DMS153 (cell line): ENCODE data around the gene FLVCR2.

Experiments
- DNase-seq: peaks from one replicate; lab custom pipeline; 2025; lab: John Stamatoyannopoulos, UW

FLVCR2 gene

DNA sequence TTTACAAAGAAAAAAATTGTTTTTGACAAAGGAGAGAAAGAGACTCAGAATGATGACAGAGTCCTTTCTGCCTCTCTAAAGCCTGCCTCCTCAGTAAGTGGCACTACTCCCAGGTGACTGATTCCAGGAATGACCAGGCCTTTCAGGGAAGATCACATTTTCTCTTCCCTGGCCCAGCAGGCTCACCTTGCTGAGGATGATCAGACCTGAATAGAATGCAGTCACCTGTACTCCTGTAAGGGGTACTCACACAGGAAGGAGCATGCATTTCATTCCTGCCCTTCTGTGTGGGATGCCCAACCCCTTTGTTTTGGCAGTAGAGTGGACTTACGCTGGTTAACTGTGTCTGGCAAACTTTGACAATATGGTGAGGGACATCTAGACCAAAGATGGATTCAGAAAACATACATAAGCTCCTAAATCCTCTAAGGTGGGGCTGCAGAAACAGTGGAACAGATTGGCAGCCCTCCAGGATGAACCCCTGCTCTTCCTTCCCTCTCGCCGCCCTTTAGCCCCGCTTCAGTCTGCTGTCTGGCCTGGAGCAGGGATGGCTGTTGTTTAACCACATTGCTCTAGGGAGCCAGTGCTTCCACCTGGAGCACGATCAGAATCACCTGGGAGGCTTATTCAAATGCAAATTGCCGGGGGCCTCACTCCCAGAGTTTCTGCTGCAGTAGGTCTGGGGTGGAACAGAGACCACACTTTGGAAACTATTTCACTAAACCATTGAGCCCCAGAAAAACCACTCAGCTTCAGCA lies 52.5 kb downstream of the FLVCR2 start:
- DNase-seq, result peak; percentile 21

- no peak for DNase-seq
Observed at GRCh38 chr14:75631453-75631831, 53.0 kb downstream of the FLVCR2 start.

GRCh38 chr14:75634848-75635247 lies 56.4 kb downstream of the FLVCR2 start:
- DNase-seq, result no peak

GRCh38 chr14:75636100-75636692 lies 57.8 kb downstream of the FLVCR2 start:
- DNase-seq, result peak; percentile 32

DNA sequence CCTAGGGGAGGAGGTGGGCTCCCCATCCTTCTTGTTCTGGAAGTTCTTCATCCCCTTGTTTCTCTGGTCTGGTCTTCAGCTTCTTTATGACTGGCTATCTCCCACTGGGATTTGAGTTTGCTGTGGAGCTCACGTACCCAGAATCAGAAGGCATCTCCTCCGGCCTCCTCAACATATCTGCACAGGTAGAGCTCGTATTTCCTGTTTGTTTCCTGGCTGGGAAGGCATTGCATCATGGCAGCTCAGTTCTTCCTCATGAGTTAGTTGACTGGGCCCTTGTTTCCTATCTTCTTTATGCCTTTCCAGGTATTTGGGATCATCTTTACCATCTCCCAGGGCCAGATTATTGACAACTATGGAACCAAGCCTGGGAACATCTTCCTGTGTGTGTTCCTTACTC lies 62.5 kb downstream of the FLVCR2 start:
- DNase-seq, result no peak

- DNase-seq, result no peak
Observed at GRCh38 chr14:75643985-75644384, 65.6 kb downstream of the FLVCR2 start.

GRCh38 chr14:75645056-75645455 lies 66.6 kb downstream of the FLVCR2 start:
- no peak for DNase-seq

- no peak for DNase-seq
Observed at GRCh38 chr14:75646762-75647161, 68.3 kb downstream of the FLVCR2 start.

GRCh38 chr14:75647640-75648039 lies 69.2 kb downstream of the FLVCR2 start:
- no peak for DNase-seq

DNA sequence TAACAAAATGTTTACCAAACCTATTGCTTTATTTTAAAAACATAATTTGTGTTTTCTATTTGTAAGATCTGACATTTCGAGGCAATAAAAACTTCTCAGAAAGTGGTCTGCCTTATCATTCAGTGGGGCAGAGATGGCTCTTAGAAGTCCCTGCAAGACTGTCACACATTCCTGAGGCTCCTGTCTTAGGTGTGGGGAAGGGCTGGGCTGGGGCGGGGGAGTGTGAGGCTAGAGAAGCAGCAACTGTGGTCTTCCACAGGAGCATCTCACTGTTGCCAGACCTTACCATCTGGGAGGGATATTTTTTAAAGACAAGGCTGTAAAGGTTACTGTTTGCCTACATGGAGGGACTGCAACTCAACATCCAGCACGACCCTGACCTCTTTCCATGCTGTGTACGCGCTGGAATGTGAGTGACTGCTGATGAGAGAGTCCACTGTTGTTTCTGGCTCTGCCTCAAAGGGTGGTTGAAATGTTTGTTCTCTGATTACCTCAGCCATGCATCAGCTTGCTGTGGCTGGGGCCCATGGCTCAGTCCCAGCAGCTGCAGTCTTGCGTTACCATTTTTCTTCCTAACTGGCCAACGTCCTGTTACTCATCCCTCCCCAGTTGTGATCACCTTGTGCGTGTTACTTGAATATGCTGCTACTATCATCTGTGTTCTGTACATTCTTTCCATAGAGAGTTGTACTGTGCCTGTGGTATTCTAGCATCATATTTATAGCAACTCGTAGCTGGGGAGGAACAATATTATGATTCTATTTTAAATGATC lies 69.8 kb downstream of the FLVCR2 start:
- no peak for DNase-seq

GRCh38 chr14:75649337-75649736 lies 70.9 kb downstream of the FLVCR2 start:
- no peak for DNase-seq

DNA sequence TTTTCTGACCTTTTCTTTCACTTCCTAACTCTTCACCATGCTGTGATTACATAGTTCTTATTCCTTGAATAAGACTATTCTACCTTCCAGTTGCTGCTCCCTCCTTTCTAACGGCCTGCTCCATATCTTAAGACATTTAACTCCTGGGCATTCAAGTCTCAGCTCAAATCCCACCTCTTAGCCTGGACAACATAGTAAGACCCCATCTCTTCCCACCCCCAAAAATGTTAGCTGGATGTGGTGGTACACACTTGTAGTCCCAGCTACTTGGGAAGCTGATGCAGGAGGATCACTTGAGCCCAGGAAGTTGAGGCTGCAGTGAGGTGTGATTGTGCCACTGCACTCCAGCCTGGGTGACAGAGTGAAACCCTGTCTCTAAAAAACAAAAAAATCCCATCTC lies 71.4 kb downstream of the FLVCR2 start:
- no peak for DNase-seq

DNA sequence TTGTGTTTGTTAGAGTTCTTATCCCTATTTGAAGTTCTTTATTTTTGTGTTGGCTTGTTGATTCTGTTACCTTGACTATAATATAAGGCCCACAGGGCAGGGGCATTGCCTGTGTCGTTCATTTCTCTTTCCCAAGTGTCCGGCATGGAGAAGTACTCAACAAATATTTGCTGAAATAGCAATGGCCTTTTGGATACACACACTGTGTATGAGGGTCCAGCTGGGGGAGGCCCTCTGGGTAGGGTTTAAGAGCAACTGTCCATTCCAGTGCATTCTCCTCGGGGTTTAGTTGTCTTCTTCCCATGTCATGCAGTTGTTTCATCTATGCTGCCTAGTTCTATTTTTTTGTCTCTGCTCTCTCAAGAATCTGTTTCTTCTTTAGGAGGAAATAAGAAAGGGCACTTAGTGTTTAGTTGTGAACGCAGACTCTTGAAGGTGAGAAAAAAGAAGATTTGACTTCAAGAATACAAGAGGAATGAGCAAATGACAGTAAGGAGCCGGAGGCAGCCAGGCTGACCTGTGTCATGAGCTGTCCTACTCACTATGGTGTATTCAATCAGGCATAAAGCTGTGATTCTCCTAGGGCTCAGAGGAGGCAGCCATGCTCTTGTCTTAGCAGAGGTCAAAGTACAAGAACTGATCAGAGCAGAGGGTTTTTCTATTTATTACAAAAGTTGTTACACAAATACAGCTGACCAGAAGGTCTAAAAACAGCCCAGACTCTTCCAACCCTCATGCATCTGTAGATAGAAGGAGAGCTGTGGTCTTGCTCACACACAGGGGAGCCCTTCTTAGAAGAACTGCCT lies 72.0 kb downstream of the FLVCR2 start:
- DNase-seq, result no peak

GRCh38 chr14:75653563-75653962 lies 75.1 kb downstream of the FLVCR2 start:
- no peak for DNase-seq

- peak; percentile 12 for DNase-seq
Observed at GRCh38 chr14:75654127-75654732, 75.8 kb downstream of the FLVCR2 start.

DNA sequence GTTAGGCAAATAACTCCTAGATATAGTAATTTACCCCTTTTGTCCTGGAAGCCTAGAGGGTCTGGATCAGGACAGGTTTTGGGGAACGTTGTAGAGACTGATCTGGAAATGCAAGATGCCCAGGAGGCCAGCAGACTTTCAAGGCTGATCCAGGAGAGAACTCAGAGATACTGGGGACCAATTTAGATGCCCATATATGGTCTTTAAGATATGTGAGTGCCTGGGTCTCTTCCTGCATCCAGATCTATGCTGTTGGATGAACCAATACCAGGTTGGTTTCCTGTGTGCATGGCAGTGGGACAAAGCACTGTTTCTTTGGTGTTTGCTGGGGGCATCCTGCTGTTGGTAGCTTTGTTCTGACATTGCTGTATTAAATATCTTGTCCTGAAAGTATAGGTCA lies 76.8 kb downstream of the FLVCR2 start:
- no peak for DNase-seq

- DNase-seq, result no peak
Observed at GRCh38 chr14:75657331-75657730, 78.9 kb downstream of the FLVCR2 start.

DNA sequence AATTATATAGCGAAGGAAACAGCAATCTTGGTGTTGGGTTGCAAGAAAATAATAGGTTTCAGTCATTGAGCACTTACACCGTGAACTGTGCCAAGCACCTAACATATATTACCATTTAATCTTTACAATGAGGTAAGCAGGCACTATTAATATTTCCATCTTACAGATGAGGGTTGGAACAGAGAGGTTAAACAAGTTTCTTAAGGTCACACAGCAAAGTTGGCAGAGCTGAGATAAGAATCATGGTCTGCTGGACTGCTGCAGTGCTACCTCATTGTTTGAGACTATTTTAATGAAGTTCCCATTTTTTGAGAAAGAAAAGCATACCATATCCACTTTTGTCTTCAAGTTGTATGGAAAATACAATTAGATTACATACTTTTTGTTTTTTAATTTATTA lies 80.5 kb downstream of the FLVCR2 start:
- DNase-seq, result no peak

- DNase-seq, result no peak
Observed at GRCh38 chr14:75660238-75660629, 81.8 kb downstream of the FLVCR2 start.

DNA sequence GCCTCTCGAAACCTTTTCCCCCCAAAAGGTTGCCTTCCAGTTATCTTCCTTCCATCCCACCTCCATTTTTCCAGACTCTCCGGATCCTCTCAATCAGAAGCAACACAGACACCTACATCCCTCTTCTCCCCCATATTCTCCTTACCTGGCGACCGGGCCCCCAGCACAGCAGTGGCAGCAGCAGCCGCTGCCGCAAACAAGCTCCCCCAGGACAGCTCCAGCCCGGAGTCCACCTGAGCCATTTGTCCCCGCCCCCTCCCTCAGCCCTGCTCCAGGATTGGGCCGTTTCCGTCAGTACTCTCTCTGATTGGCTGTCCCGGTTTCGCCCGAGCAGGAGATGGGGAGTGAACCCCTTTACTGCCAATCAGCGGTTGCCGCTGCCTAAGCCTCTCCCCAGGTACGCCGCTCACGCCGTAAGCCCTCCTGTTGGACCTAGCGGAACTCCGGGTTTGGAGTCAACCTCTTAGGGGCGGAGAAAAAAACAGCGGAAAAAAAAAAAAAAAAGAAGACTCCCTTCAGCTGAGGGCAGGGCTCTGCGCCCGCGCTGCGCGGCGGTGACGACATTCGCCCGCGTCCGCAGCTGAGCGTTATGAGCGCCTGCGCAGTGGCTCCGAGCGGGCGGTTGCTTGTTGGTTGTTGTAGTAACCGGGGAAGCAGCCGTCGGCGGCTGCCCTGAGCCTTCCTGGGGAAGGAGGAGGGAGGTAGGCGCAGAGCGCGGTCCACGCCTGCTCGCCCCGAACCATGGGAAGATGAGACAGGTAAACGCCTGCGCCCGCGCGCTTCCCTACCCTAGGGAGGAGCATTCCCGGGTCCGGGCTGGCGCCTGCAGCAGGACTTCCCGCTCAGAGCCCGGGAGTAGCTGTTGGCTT lies 82.4 kb downstream of the FLVCR2 start, which contains the start of the genes ERG28 and TTLL5:
ERG28 (minus strand) TSS at position 247 of the 869 bp plus-strand sequence. CDS start 3,374 bp downstream, outside the sequence.
TTLL5 (plus strand) TSS at position 617 of the 869 bp plus-strand sequence. CDS start 1,904 bp downstream, outside the sequence.
- DNase-seq, result peak; percentile 98

DNA sequence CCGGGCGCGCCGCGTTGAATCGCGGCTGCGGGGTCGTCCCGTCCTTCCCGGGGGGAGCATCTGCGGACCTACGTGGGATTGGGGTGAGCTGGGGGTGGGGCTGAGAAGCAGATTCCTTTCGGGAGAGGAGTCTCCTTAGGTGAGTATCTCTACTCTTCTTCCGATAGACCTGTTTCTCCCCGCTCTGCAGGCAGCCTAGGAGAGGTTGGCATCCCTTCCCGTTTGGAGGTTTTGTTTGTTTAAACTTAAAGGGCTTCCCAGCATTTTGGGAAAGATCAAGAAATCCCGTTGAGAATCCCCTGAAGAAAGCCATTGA lies 83.0 kb downstream of the FLVCR2 start:
- no peak for DNase-seq
